Gastroesophageal sphincter (tissue), 3 donors: ENCODE measurements around the gene HOXB4.

Experiments used
- CTCF ChIP-seq, 4 experiments: fragments of 200-600 bp in 2 of 4; fragments of 450-650 bp in 2 of 4; sonication (generic) in 1 of 4; IDR thresholded peaks; one replicate each; pipeline ENCODE4 v1.5.1; 2017 to 2019; ENCODE audit warnings: antibody characterized with exemption in 4 of 4, mild to moderate bottlenecking in 2 of 4, moderate library complexity in 2 of 4
- POLR2A ChIP-seq, 2 donors: fragments of 450-650 bp; IDR thresholded peaks; one replicate each; pipeline ENCODE4 v1.6.1; 2017; ENCODE audit warnings: antibody characterized with exemption in 2 of 2, mild to moderate bottlenecking in 2 of 2, moderate library complexity in 1 of 2

- TF ChIP-seq CTCF (IDR thresholded peaks at IDR 0.05) (no peak), POLR2A (IDR thresholded peaks at IDR 0.05) (no peak)
These were observed 30.2 kb downstream of the HOXB4 start for GRCh38 chr17:48547808-48548522.
